Umbilical cord (tissue), 2 donors: ENCODE results near the gene NECTIN2. TPM values are rescaled to one million over a fixed set of nuclear protein-coding genes. Genes with fewer than 3 reads are reported as not detected.
"Not testable (repeated sequence)": the region's sequence is repeated elsewhere in the genome, so short reads cannot be mapped to it uniquely, and the experiment has no call there.

ENCODE experiments used
- DNase-seq: peaks from one replicate; pipeline ENCODE4 v3.0.0-alpha.2; 2015; ENCODE audit warnings: low spot score
- total RNA-seq: library from RNA; depleted of rRNA; stranded (reverse); fragments of >200 nt; gene quantifications from one replicate; pipeline ENCODE4 v1.2.3, GENCODE V29; 2014; ENCODE audit warnings: low replicate concordance; ENCODE audit not compliant: insufficient read depth

NECTIN2 gene
- total RNA-seq, 1 donor from 2014 or later: 52.0 TPM

- DNase-seq: no peak
Measured at GRCh38 chr19:44816301-44816700, 29.8 kb upstream of the NECTIN2 start.

DNA sequence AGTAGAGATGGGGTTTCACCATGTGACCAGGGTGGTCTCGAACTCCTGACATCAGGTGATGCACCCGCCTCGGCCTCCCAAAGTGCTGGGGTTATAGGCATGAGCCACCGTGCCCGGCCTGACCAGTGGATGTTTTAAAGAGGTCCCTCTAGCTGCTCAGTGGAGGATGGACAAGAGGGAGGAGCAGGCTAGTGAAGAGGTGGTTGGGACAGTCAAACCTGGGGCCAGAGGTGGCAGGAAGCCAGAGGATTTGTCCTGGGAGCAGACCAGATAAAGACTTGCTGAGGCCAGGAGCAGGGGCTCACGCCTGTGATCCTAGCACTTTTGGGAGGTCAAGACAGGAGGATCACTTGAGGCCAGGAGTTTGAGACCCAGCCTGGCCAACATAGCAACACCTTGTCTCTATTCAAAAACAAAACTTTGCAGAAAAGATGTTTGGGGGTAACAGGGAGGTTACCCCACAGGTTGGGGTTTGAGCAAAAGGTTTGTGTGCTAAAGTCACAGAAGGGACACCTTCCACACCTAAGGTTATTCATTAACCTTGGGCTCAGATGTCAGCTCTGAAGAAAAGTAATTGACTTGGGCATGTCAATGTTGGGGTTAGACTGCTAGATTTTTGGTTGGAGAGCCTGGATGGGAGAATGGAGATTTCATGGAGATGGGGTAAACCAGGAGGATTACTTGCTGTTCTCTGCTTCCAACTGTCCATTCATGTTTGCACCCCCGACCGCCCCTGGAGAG is 28.2 kb upstream of the NECTIN2 start:
- no peak for DNase-seq

- DNase-seq: no peak
Measured at GRCh38 chr19:44818466-44819031, 27.5 kb upstream of the NECTIN2 start.

DNA sequence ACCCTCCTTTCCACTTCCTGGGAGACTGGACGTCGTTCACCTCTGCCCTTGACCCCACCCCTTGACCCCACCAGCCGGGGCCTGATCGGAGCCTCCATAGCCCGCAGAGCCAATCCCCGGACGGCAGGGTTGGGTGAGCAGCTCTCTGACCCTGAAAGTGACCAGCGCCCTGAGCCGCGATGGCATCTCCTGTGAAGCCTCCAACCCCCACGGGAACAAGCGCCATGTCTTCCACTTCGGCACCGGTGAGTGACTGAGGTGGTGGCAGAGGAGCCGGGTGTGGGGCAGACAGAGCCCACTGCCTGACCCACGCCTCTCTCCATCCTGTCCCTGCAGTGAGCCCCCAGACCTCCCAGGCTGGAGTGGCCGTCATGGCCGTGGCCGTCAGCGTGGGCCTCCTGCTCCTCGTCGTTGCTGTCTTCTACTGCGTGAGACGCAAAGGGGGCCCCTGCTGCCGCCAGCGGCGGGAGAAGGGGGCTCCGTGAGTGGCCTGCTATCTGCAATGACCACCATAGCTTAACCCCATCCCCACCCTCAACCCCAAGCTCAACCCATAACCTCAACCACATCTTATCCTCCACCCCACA is 26.8 kb upstream of the NECTIN2 start:
- DNase-seq: no peak

DNA sequence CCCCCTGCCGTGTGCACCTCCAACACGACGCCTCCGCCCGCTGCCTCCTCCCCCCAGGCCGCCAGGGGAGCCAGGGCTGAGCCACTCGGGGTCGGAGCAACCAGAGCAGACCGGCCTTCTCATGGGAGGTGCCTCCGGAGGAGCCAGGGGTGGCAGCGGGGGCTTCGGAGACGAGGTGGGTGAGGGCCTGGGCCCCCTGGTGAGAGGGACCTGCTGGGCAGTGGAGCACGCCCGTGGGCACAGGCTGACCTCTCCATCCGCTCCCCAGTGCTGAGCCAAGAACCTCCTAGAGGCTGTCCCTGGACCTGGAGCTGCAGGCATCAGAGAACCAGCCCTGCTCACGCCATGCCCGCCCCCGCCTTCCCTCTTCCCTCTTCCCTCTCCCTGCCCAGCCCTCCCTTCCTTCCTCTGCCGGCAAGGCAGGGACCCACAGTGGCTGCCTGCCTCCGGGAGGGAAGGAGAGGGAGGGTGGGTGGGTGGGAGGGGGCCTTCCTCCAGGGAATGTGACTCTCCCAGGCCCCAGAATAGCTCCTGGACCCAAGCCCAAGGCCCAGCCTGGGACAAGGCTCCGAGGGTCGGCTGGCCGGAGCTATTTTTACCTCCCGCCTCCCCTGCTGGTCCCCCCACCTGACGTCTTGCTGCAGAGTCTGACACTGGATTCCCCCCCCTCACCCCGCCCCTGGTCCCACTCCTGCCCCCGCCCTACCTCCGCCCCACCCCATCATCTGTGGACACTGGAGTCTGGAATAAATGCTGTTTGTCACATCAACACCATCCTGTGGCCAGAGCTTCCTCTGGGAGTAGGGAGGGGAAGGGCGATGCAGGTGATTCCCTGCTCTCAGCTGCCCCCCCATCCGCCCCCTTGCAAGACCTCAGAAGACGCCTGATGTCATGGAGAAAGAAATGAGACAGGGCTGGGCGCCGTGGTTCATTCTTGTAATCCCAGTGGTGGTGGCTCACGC is 25.2 kb upstream of the NECTIN2 start:
- DNase-seq: peak; percentile 70

- no peak for DNase-seq
Measured at GRCh38 chr19:44822177-44822576, 23.9 kb upstream of the NECTIN2 start.

- no peak for DNase-seq
Measured at GRCh38 chr19:44822670-44823372, 23.3 kb upstream of the NECTIN2 start.

- no peak for DNase-seq
Measured at GRCh38 chr19:44823373-44823698, 22.8 kb upstream of the NECTIN2 start.

- DNase-seq: no peak
Measured at GRCh38 chr19:44824761-44825160, 21.3 kb upstream of the NECTIN2 start.

GRCh38 chr19:44832875-44833274 is 13.2 kb upstream of the NECTIN2 start:
- DNase-seq: not testable (repeated sequence)

DNA sequence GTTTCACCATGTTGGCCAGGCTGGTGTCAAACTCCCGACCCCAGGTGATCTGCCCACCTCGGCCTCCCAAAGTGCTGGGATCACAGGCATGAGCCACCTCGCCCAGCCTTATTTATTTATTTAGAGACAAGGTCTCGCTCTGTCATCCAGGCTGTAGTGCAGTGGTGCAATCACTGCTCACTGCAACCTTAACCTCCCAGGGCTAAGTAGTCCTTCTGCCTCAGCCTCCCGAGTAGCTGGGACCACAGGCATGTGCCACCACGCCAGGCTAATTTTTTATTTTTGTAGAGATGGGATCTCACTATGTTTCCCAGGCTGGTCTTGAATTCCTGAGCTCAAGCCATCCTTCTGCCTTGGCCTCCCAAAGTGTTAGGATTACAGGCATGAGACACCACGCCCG is 11.7 kb upstream of the NECTIN2 start:
- DNase-seq: not testable (repeated sequence)

GRCh38 chr19:44839276-44839675 is 6.8 kb upstream of the NECTIN2 start:
- DNase-seq: no peak

DNA sequence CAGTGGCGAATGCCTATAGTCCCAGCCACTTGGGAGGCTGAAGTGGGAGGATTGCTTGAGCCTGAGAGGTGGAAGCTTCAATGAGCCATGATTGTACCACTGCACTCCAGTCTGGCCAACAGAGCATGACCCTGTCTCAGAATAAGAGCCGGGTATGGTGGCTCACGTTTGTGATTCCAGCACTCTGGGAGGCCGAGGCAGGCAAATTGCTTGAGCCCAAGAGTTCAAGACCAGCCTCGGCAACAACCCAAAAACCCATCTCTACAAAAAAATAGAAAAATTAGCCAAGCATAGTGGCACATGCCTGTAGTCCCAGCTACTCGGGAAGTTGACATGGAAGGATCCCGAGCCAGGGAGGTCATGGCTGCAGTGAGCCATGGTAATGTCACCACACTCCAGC is 5.3 kb upstream of the NECTIN2 start:
- no peak for DNase-seq

DNA sequence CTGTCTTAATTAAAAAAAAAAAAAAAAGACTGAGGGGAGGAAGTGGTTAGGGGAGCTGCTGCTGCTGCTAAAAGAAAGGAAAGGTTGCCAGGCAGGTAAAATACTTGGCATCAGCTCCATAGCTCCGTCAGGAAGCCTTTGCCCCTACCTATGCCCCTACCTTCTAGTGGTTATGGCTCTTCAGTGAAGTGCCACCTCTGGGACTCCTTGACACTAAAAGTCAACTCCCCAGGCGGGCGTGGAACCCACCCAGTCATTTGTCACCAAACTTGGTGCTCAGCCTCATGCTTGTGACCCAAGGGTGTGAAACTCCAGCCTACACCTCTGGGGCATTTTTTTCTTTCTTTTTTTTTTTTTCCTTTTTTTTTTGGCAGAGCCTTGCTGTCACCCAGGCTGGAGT is 4.9 kb upstream of the NECTIN2 start:
- DNase-seq: no peak

DNA sequence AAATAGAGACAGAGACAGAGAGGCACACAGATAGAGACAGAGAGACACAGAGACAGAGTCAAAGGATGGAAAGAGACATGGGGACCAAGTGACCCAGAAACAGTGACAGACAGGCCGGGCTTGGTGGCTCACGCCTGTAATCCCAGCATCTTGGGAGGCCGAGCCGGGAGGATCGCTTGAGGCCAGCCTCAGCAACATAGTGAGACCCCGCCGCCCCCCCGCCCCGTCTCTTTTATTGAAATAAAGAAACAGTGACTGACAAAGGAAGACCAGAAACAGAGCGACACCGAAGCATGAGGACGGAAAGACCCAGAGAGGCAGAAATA is 848 bp upstream of the NECTIN2 start:
- no peak for DNase-seq

- DNase-seq: peak; percentile 53
Measured at GRCh38 chr19:44846455-44847143, 502 bp downstream of the NECTIN2 start.

DNA sequence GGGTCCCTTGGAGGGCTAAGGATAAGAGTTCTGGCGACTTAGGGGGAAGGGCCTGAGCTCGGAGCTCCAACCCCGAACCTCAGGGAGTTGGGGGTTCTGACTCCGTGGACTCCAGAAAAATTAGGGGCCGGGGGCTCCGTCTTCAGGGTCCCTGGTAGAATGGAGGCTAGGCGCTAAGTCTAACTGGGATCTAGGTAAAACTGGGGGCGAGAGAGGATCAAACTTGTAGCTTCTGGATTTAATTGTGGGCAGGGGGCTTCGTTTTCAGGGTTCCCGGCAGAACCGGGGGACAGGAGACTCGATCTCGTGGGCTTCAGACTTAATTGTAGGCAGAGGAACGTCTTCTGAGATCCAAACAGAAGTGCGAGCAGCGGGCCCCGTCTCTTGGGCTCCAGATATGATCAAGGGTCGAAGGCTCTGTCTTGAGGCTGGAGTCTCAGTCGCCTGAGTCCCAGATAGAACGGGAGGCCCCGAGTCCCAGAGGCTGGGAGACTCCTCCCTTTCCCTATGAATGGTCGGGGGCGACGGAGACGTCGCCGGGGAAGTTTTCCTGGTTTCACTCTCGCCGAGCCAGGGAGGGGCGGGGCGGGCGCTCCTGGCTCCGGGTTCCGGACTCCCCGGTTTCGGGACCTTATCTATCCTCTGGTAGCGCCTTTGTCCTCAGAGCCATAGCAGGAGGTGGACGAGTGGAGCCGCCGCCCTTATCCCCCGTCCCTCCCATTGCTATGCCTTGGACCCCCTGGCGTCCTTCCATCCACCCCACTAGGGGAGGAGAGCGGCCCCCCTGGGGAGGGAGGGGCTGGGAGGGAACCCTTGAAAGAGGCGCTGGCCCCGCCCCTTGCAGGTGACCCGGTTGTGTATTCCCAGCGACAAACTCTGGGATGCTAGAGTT is 1.3 kb downstream of the NECTIN2 start:
- DNase-seq: peak; percentile 78

GRCh38 chr19:44848036-44848811 is 2.1 kb downstream of the NECTIN2 start:
- DNase-seq: peak; percentile 61

GRCh38 chr19:44848812-44849447 is 2.8 kb downstream of the NECTIN2 start:
- peak; percentile 22 for DNase-seq
